Hepatocyte (in vitro differentiated cells): ENCODE measurements around the gene GALNT13. TPM values are rescaled to one million over a fixed set of nuclear protein-coding genes. Genes with fewer than 3 reads are reported as not detected.

Experiments used
- DNase-seq: peaks from one replicate; pipeline ENCODE4 v3.0.0-alpha.2; 2016; ENCODE audit warnings: low spot score
- H2AFZ ChIP-seq: fragments of 200-600 bp; sonication (generic); 2 replicates; pipeline ENCODE4 v1.6.0; 2016; ENCODE audit warnings: antibody characterized with exemption, mild to moderate bottlenecking
- H3K27ac ChIP-seq: fragments of 200-600 bp; sonication (generic); 2 replicates; pipeline ENCODE4 v1.5.1; 2016; ENCODE audit warnings: mild to moderate bottlenecking
- H3K27me3 ChIP-seq: fragments of 200-600 bp; sonication (generic); 2 replicates; pipeline ENCODE4 v1.6.1; 2016
- H3K36me3 ChIP-seq: fragments of 200-600 bp; sonication (generic); replicated peaks from 2 replicates; pipeline ENCODE4 v1.5.1; 2016; ENCODE audit warnings: low read depth; ENCODE audit not compliant: insufficient read depth
- H3K4me1 ChIP-seq: fragments of 200-600 bp; sonication (generic); 2 replicates; pipeline ENCODE4 v1.5.1; 2016; ENCODE audit warnings: mild to moderate bottlenecking, moderate library complexity; ENCODE audit not compliant: insufficient read depth
- H3K4me2 ChIP-seq: fragments of 200-600 bp; sonication (generic); 2 replicates; pipeline ENCODE4 v1.6.0; 2016
- H3K4me3 ChIP-seq: fragments of 200-600 bp; sonication (generic); 2 replicates; pipeline ENCODE4 v1.5.1; 2016; ENCODE audit warnings: mild to moderate bottlenecking
- H3K79me2 ChIP-seq: fragments of 200-600 bp; sonication (generic); 2 replicates; pipeline ENCODE4 v1.6.0; 2017; ENCODE audit warnings: mild to moderate bottlenecking
- H3K9me2 ChIP-seq: fragments of 200-600 bp; sonication (generic); replicated peaks from 2 replicates; pipeline ENCODE4 v1.6.0; 2017; ENCODE audit warnings: mild to moderate bottlenecking; ENCODE audit not compliant: insufficient read depth
- H3K9me3 ChIP-seq: fragments of 200-600 bp; sonication (generic); 2 replicates; pipeline ENCODE4 v1.5.1; 2016; ENCODE audit warnings: low read depth, mild to moderate bottlenecking
- H4K20me1 ChIP-seq: fragments of 200-600 bp; sonication (generic); 2 replicates; pipeline ENCODE4 v1.6.0; 2016; ENCODE audit warnings: mild to moderate bottlenecking; ENCODE audit not compliant: insufficient read depth, poor library complexity, severe bottlenecking
- EZH2 ChIP-seq: fragments of 200-600 bp; sonication (generic); IDR thresholded peaks from 2 replicates; pipeline ENCODE4 v1.6.1; 2016; ENCODE audit warnings: antibody characterized with exemption, mild to moderate bottlenecking, borderline replicate concordance
- EZH2phosphoT487 ChIP-seq: fragments of 200-600 bp; sonication (generic); IDR thresholded peaks from one replicate; pipeline ENCODE4 v1.6.1; 2018; ENCODE audit warnings: antibody characterized with exemption, mild to moderate bottlenecking, low read depth, moderate library complexity; ENCODE audit not compliant: unreplicated experiment, severe bottlenecking
- WGBS: methylation state at CpG from one replicate; pipeline ENCODE4 v1.1.6; 2016; ENCODE audit warnings: low lambda C conversion rate; ENCODE audit errors: missing lambda C conversion rate; 5-methylcytosine and 5-hydroxymethylcytosine counted together
- polyA plus RNA-seq: library from polyadenylated mRNA; unstranded; fragments of >200 nt; fragmentation: Nextera tagmentation; extraction: Ambion mirVana; gene quantifications from 2 replicates; pipeline ENCODE4 v1.2.1, GENCODE V29; 2016
- total RNA-seq: library from RNA; depleted of rRNA; stranded (reverse); fragments of >200 nt; gene quantifications from 2 replicates; pipeline ENCODE4 v1.2.3, GENCODE V29; 2014
- TF ChIP-seq, protein P1 (sequence below): fragments of 200-600 bp; sonication (generic); IDR thresholded peaks from 2 replicates; pipeline ENCODE4 v1.5.1; 2016; ENCODE audit warnings: antibody characterized with exemption, mild to moderate bottlenecking; ENCODE audit not compliant: poor library complexity

Gene GALNT13
- total and polyA plus RNA-seq, 2 experiments from 2014 or later, result 25.6 to 53.5 TPM

DNA sequence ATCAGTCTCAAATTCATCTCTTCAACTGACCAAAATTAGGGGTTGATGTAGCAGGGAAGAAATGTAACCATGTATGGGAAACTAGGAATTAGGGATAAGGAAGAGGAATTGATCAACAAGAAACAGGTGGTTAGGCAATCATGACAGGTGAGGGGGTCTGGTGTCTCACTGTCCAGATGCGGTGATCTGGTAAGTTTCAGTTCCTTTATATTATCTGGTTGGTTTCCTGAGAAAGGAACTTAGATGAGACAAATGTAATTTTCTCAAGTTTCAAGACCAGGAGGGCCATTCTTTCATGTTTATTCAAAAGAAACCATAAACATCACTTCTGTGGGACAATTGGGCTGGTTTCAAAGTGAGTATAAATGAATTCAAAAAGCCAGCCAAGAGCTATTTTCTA is 520.5 kb downstream of the GALNT13 start:
- TF ChIP-seq, protein P1, sequence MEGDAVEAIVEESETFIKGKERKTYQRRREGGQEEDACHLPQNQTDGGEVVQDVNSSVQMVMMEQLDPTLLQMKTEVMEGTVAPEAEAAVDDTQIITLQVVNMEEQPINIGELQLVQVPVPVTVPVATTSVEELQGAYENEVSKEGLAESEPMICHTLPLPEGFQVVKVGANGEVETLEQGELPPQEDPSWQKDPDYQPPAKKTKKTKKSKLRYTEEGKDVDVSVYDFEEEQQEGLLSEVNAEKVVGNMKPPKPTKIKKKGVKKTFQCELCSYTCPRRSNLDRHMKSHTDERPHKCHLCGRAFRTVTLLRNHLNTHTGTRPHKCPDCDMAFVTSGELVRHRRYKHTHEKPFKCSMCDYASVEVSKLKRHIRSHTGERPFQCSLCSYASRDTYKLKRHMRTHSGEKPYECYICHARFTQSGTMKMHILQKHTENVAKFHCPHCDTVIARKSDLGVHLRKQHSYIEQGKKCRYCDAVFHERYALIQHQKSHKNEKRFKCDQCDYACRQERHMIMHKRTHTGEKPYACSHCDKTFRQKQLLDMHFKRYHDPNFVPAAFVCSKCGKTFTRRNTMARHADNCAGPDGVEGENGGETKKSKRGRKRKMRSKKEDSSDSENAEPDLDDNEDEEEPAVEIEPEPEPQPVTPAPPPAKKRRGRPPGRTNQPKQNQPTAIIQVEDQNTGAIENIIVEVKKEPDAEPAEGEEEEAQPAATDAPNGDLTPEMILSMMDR, result no peak
- TF ChIP-seq EZH2phosphoT487 (no peak), EZH2 (no peak)
- no peaks in the 10 kb centered on the region for H3K27me3 ChIP-seq
- H3K4me2 ChIP-seq, result no peak overlapping the region
- no peaks in the 10 kb centered on the region for H4K20me1 ChIP-seq
- H3K4me3 ChIP-seq, result no peak overlapping the region
- no peak overlapping the region for H2AFZ ChIP-seq
- no peaks in the 10 kb centered on the region for H3K4me1 ChIP-seq
- H3K36me3 ChIP-seq, result no peaks in the 10 kb centered on the region
- WGBS, result 94% methylated on average over 1 of the region's 1 CpG
- DNase-seq, result no peak
- H3K27ac ChIP-seq, result no peak overlapping the region
- H3K79me2 ChIP-seq, result no peaks in the 10 kb centered on the region
- H3K9me3 ChIP-seq, result no peaks in the 10 kb centered on the region
- H3K9me2 ChIP-seq, result no peaks in the 10 kb centered on the region

DNA sequence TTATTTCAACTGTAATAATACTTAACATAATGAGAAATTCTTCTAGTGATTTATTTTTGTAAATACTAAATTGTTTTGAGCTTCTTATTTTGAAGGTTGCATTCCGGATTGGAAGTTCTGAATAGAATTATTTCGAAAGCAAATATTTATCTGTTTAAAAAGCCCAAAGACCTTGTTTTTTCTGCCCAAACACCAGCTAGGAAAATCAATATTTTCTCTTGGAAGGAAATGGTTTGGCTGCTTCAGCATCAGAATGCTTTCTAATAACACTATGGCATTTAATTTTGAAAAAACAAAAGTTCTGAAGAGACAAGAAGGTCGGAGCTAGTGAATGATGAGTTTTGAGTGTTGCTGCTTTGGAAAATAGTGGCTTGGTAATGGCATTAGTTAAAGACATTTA is 522.9 kb downstream of the GALNT13 start:
- Histone ChIP-seq H3K9me3 (no peaks in the 10 kb centered on the region), H3K79me2 (no peaks in the 10 kb centered on the region), H2AFZ (no peak overlapping the region), H3K27me3 (no peaks in the 10 kb centered on the region), H3K4me2 (no peak overlapping the region), H3K4me1 (no peaks in the 10 kb centered on the region), H3K36me3 (no peaks in the 10 kb centered on the region), H3K27ac (no peak overlapping the region), H4K20me1 (no peaks in the 10 kb centered on the region), H3K9me2 (no peaks in the 10 kb centered on the region), H3K4me3 (no peak overlapping the region)
- TF ChIP-seq EZH2phosphoT487 (no peak), EZH2 (no peak)
- TF ChIP-seq, protein P1, result no peak
- DNase-seq, result no peak
- WGBS, result 82% methylated on average over 3 of the region's 3 CpGs

DNA sequence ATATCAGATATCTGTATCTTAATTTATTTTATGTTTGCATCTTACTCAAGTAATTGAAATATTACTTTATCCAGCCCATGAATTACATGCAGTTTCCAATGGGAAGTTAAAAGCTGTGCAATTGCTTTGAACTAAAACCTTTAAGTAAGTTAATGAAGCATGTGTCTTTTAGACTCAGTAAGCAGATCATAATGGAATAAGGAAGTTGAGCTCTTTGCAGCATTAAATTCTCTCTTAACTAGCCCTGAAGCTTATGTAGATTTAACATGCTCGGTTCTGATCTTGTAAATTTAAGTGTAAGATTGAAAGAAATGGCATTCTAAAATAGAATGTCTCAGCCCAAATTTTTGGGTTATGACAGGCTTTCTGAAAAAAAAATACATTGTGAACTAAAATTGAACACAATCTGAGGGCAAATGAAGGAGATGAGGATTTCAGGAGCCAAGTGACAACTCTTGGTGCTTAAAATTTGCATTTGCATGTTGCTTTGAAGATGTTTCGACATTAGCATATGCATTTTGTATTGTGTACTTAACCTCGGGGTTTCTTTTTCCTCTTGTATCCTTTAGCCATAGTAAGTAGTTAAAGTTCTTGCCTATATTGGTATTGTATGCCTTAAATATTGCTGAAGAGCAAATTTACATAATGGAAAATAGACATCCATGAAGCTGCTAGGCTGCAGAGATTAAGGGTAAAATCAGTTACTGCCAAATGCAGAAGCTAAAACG is 529.0 kb downstream of the GALNT13 start:
- DNase-seq, result no peak
- Histone ChIP-seq H3K4me1 (no peaks in the 10 kb centered on the region), H3K27ac (no peak overlapping the region), H3K9me2 (no peaks in the 10 kb centered on the region), H4K20me1 (no peaks in the 10 kb centered on the region), H3K79me2 (no peaks in the 10 kb centered on the region), H3K27me3 (no peaks in the 10 kb centered on the region), H3K9me3 (no peaks in the 10 kb centered on the region), H3K4me2 (no peak overlapping the region), H2AFZ (no peak overlapping the region), H3K36me3 (no peaks in the 10 kb centered on the region), H3K4me3 (no peak overlapping the region)
- TF ChIP-seq, protein P1, result no peak
- no peak for TF ChIP-seq EZH2
- no peak for TF ChIP-seq EZH2phosphoT487
- 38% methylated on average over 4 of the region's 4 CpGs for WGBS
